HL-60/S4 (cell line): ENCODE results near the gene AGPAT1.

Source experiments
- in situ Hi-C: fragments of 300-500 bp; cut with MboI; formaldehyde crosslinking; loops from 2 replicates; pipeline ENCODE4 v1.14.3; 2022; ENCODE audit warnings: low sequenced_read_pairs

AGPAT1 gene

GRCh38 chr6:32126880-32127279, 49.0 kb downstream of the AGPAT1 start:
- in situ Hi-C loops: no loop called here

DNA sequence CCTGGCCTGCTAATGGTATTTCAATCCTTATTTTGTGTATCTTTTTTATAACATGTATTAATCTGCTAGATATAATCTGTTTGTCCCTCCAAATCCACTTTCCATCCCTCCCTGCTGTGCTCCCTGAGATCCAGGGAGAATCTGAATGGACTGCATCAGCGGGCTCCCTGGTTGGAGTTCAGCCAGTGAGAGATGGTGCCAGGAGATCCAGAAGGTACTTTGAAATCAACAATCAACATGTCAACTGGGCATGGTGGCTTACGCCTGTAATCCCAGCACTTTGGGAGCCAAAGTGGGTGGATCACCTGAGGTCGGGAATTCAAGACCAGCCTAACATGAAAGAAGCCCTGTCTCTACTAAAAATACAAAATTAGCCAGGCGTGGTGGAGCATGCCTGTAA, 52.2 kb downstream of the AGPAT1 start:
- in situ Hi-C loops: no loop called here

DNA sequence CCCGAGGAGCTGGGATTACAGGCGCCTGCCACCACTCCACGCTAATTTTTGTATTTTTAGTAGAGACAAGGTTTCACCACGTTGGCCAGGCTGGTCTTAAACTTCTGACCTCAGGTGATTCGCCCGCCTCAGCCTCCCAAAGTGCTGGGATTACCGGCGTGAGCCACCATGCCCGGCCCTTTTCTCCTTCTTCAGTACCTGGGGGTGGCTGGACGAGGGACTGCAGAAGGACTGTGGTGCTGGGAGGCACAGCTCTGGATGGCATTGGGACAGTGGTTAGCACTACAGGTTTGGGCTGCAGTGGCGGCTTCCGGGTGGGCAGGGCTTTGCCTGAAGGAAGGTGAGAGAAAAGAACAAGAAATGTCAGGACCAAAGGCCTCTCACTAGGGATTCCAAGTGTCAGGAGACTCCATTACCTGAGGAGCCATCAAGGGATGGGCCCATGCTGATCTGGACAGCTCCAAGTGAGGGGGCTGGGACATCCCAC, 55.3 kb downstream of the AGPAT1 start:
- in situ Hi-C loops: no loop called here

- in situ Hi-C loops: no loop called here
Observed at GRCh38 chr6:32118782-32119628, 56.9 kb downstream of the AGPAT1 start.
